Measurements from ENCODE around the gene NEDD4.
"Not testable (repeated sequence)": the region's sequence is repeated elsewhere in the genome, so short reads cannot be mapped to it uniquely, and the experiment has no call there.

NEDD4 gene

GRCh38 chr15:55829826-55830225 lies 163.6 kb downstream of the NEDD4 start:
- FAIRE-seq: no peak
- DNase-seq (ENCODE audit: low spot score): no peak

DNA sequence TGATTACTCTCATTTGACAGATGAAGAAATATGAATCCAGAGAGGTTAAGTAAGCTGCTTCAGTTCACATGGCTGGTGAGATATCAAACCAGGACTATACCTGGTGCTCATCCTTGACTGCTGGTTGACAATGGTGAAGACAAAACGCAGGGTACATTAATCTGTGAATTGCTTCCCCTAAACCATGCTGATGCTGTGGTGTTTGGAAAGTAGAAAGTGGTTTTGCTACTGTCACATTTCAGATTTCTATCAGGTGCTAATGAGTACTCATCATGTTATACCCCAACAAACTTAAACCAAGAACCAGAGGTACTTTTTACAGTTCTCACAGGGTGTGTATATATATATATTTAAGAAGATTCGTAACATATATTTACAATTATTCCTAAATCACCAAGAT lies 165.5 kb downstream of the NEDD4 start:
- no peak for DNase-seq (ENCODE audit: low spot score)
- no peak for FAIRE-seq

GRCh38 chr15:55827204-55827603 lies 166.2 kb downstream of the NEDD4 start:
- no peak for FAIRE-seq
- no peak for DNase-seq (ENCODE audit: low spot score)

DNA sequence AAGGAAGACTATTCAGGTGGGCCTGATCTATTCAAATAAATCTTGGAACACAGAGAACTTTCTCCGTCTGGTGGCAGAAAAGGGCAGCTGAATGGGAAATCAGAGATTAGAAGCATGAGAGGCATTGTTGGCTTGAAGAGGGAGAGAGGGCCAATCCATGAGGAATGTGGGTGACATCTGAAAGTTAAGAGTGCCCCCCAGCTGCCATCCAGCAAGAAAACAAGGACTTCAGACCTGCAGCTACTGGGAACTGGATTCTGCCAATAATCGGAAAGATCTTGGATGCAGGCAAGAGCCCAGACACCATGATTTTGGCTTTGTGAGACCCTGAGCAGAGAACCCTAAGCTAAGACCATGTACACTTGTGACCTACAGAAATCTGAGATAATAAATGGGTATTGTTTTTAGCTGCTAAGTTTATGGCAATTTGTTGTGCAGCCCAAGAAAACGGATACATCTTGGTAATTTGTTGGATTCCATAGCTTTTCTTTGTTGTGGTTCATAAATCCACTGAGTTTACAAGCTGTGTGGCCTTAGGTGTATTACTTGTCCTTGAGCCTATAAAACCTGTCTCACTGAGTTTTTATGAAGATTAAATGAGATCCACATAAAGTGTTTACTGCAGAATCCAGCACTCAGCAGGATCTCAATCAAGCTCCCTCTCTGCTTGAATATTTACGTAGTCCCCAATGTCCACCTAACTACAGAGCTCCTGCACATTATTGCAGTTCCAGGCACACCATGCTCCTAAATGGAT lies 168.4 kb downstream of the NEDD4 start:
- no peak for FAIRE-seq
- no peak for DNase-seq (ENCODE audit: low spot score)

GRCh38 chr15:55823699-55824340 lies 169.6 kb downstream of the NEDD4 start:
- DNase-seq (ENCODE audit: low spot score) (no peak), FAIRE-seq (no peak)

GRCh38 chr15:55823191-55823670 lies 170.2 kb downstream of the NEDD4 start:
- DNase-seq (ENCODE audit: low spot score) (no peak), FAIRE-seq (no peak)

GRCh38 chr15:55821740-55822139 lies 171.7 kb downstream of the NEDD4 start:
- not testable (repeated sequence) for DNase-seq (ENCODE audit: low spot score); FAIRE-seq

DNA sequence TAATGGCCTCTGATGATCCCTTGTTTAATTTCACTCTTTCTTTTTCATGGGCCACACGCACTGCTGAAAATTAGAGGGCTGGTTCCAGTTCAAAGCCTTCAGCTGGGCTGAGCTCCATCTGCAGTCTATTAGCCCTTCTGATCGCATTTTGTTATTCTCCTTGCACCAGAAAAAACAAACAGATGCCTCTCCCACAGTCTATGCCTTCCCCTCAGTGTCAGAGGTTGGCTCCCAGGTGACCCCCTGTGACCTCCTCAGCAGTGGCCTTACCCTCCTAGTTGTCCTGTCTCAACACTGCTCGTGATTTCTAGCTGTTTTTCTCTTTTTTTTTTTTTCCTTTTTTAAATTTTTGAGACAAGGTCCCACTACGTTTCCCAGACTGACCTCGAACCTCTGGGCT lies 173.4 kb downstream of the NEDD4 start:
- DNase-seq (ENCODE audit: low spot score) (no peak), FAIRE-seq (no peak)

- DNase-seq (ENCODE audit: low spot score) (no peak), FAIRE-seq (no peak)
Observed at GRCh38 chr15:55819397-55820034, 173.9 kb downstream of the NEDD4 start.

- FAIRE-seq: no peak
- no peak for DNase-seq (ENCODE audit: low spot score)
Observed at GRCh38 chr15:55816017-55816416, 177.4 kb downstream of the NEDD4 start.

GRCh38 chr15:55802600-55803376 lies 190.6 kb downstream of the NEDD4 start:
- FAIRE-seq: no peak
- no peak for DNase-seq (ENCODE audit: low spot score)

GRCh38 chr15:55800216-55800615 lies 193.2 kb downstream of the NEDD4 start:
- FAIRE-seq (no peak), DNase-seq (ENCODE audit: low spot score) (no peak)

- FAIRE-seq (no peak), DNase-seq (ENCODE audit: low spot score) (no peak)
Observed at GRCh38 chr15:55799291-55800212, 193.9 kb downstream of the NEDD4 start.

- no peak for DNase-seq (ENCODE audit: low spot score)
- no peak for FAIRE-seq
Observed at GRCh38 chr15:55796321-55796965, 197.0 kb downstream of the NEDD4 start.

DNA sequence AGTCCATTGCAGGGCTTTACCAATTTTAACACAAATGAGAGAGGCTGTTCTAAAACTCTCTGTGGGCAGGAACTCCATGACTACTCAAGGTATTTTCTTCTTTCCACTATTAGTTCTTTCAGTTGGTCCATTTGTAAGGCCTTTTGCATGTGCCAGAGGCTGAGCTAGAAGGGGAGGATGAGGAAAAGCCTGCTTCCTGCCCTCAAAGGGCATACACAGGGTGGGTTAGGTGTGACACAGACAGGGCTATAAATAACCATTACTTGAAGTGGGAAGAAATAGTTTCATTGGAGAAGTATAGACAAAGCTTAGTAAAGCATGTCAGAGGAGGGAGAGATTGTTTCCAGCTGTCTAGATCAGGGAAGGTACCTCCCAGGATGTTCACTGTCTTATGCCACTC lies 198.4 kb downstream of the NEDD4 start:
- DNase-seq (ENCODE audit: low spot score): no peak
- no peak for FAIRE-seq

- FAIRE-seq: no peak
- no peak for DNase-seq (ENCODE audit: low spot score)
Observed at GRCh38 chr15:55791551-55792400, 201.6 kb downstream of the NEDD4 start.

- FAIRE-seq (no peak), DNase-seq (ENCODE audit: low spot score) (no peak)
Observed at GRCh38 chr15:55789066-55789660, 204.2 kb downstream of the NEDD4 start.

DNA sequence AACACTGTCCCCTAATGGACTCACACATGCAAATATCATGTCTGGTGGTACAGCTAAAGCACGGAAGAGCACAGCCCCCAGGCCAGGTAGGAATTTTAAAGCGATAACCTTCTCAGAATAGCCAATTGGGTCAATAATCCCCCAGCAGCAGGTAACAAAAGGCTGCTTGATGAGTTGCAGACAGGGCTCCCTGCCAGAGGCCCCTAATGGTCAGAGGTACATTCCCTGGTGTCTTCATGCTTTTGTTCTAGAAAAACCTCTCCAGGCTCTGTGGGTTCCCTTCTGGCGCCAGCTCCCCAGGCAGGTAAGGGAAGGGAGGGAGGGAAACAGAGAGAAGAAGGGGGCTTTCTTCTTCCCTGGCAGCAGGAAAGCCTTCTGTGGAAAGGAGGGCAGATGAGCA lies 207.1 kb downstream of the NEDD4 start:
- DNase-seq (ENCODE audit: low spot score) (no peak), FAIRE-seq (no peak)

GRCh38 chr15:55785593-55785992 lies 207.8 kb downstream of the NEDD4 start:
- FAIRE-seq; DNase-seq (ENCODE audit: low spot score): not testable (repeated sequence)

All from RCC 7860 (cell line).